NCI-H2227 (cell line): ENCODE measurements around the gene SORCS2.
A peak's percentile ranks its signal among the peaks of the same experiment; 100 is the strongest.

Experiments used
- DNase-seq: peaks from one replicate; lab custom pipeline; 2025; ENCODE audit not compliant: unreplicated experiment; lab: John Stamatoyannopoulos, UW

The SORCS2 gene

GRCh38 chr4:7192252-7193029 lies at the start of gene SORCS2:
TSS of gene SORCS2 (plus strand) at chr4:7192538.
- DNase-seq: peak; percentile 76

- DNase-seq: no peak
These were observed 47.7 kb upstream of the SORCS2 start for GRCh38 chr4:7144374-7145290.

- DNase-seq: no peak
These were observed 46.9 kb upstream of the SORCS2 start for GRCh38 chr4:7145291-7145934.

GRCh38 chr4:7146059-7146785 lies 46.1 kb upstream of the SORCS2 start:
- DNase-seq: no peak

GRCh38 chr4:7146786-7147115 lies 45.6 kb upstream of the SORCS2 start:
- no peak for DNase-seq

- no peak for DNase-seq
These were observed 45.1 kb upstream of the SORCS2 start for GRCh38 chr4:7147261-7147660.

GRCh38 chr4:7147661-7148310 lies 44.6 kb upstream of the SORCS2 start:
- DNase-seq: no peak

- no peak for DNase-seq
These were observed 44.0 kb upstream of the SORCS2 start for GRCh38 chr4:7148337-7148736.

- no peak for DNase-seq
These were observed 42.2 kb upstream of the SORCS2 start for GRCh38 chr4:7150036-7150635.

- no peak for DNase-seq
These were observed 40.6 kb upstream of the SORCS2 start for GRCh38 chr4:7151668-7152227.

- no peak for DNase-seq
These were observed 38.6 kb upstream of the SORCS2 start for GRCh38 chr4:7153711-7154110.

GRCh38 chr4:7154351-7154981 lies 37.9 kb upstream of the SORCS2 start:
- DNase-seq: no peak

GRCh38 chr4:7155590-7156071 lies 36.7 kb upstream of the SORCS2 start:
- no peak for DNase-seq

- DNase-seq: no peak
These were observed 36.0 kb upstream of the SORCS2 start for GRCh38 chr4:7156328-7156727.

GRCh38 chr4:7156761-7157488 lies 35.4 kb upstream of the SORCS2 start:
- no peak for DNase-seq

GRCh38 chr4:7157666-7158065 lies 34.7 kb upstream of the SORCS2 start:
- DNase-seq: no peak

GRCh38 chr4:7158081-7158750 lies 34.1 kb upstream of the SORCS2 start:
- DNase-seq: no peak

- no peak for DNase-seq
These were observed 33.3 kb upstream of the SORCS2 start for GRCh38 chr4:7158991-7159390.
